Right lung (tissue), 5 donors: ENCODE results near the gene MCEMP1. TPM values are rescaled to one million over a fixed set of nuclear protein-coding genes. Genes with fewer than 3 reads are reported as not detected.

Experiments used
- DNase-seq, 2 donors: peaks; one replicate each; pipeline ENCODE4 v3.0.0-alpha.2; 2013
- polyA plus RNA-seq, 5 donors: library from polyadenylated mRNA; unstranded; fragments of 120-200 nt; gene quantifications; one replicate each; pipeline versions ENCODE4 v1.2.1 to v1.2.3, GENCODE V29; 2013; ENCODE audit warnings: inconsistent platforms in 1 of 5, low replicate concordance in 1 of 5; ENCODE audit not compliant: insufficient read length in 5 of 5, insufficient read depth in 1 of 5

MCEMP1 gene
- polyA plus RNA-seq, 5 donors, result 0.25 to 1.1 (median 0.63) TPM

- DNase-seq, result no peak
Observed at GRCh38 chr19:7692417-7693088, 15.7 kb downstream of the MCEMP1 start.

DNA sequence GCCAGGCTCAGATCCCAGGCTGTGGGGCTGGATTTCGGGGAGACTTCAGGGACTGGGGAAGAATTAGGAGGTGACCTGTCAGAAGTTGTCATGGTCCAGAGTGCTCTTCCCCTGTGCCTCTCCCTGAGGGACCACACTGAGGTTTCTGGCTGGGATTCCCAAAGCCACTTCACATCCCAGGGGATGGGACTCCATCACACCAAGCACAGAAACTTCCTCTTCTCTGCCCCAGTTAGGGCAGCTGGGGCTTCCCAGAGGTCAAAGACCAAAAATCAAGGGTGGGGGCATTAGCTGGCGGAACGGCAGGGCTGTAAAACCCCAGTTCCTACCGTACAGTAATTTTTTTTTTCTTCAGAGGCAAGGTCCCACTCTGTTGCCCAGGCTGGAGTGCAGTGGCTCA is 17.6 kb downstream of the MCEMP1 start:
- no peak for DNase-seq

DNA sequence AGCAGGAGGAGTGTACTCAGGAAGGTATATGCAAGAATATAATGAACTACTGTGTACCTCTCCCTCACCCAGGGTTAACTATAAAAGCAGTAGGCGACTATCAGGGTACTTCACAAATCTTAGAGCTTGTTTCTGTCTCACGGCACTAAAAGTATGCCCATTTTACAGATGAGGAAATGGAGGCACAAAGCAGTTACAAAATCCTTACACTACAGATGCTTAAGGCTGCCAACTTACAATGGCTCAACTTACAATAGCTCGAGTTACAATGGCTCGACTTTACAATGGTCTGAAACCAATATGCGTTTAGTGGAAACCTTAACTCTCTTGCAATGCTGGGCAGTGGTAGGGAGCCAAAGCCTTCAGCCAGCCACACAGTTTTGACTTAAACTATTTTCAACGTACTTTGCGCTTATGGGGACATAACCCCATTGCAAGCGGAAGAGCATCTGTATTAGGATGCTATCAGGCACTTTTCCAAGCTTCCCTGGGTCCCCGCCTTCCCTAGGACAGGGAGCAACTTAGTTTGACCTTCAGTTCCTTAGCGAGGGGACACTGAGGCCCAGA is 20.9 kb downstream of the MCEMP1 start:
- no peak for DNase-seq

DNA sequence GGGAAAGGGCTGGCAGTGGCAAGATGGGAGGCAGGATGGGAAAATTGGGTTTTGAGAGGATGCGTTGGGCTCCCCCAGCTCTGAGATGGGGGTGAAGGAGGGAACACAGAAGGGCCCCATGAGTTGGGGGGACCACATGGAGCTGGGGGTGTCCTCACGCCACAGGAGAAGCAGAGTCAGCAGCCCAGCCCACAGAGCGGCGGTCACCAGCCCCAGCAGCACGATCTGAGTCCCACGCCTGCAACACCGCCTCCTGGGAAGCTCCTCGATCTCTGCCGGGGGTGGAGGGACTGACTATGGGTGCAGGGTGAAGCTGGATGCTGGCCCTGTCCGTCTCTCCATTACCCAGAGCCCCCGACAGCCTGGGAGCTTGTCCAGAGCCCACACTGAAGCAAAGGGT is 21.7 kb downstream of the MCEMP1 start:
- no peak for DNase-seq

GRCh38 chr19:7699003-7699402 is 22.1 kb downstream of the MCEMP1 start:
- DNase-seq, result no peak

DNA sequence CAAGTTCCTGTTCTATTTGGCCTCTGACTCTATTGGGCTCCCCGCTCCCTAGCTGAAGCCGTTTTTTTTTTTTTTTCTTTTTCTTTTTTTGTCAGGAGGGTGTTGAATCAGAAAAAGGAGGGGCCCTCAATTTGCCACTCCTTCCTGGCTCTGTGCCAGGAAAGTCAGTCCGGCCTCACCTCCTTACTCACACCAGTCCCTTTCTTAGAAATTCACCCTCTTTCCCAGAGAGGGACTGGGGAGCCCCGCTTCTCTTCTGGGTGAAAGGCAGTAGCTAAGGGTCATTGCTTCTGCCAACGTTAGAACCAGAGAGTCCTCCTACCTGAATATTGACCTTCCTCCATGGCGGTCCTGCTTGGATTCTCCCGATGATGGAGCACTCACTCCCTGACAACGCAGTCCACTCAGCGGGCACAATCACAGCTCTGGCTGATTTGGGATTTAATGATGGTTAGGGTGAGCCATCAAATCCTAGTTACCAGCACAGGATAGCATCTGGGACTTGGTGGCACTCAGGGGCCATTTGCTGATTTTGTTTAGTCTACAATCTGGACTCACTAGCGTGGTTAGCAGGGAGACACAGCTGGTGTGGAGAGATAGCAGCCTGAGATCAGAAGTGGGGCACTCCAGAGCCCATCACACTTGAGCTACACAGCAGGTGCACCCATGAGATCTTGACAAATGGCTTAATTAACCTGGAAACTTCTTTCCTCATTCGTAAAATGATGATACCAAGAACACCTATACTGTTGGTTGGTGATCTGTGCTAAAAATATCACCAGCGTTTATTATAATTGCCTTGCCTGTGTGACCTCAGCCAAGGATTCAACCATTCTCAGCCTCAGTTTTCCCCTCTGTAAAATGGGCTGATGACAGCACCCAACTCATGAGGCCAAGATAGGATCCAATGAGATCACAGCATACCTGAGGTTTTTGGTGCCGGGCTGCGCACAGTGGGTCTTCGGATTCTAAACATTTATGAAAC is 22.8 kb downstream of the MCEMP1 start:
- DNase-seq, result no peak

GRCh38 chr19:7701049-7701653 is 24.3 kb downstream of the MCEMP1 start:
- DNase-seq, result no peak

DNA sequence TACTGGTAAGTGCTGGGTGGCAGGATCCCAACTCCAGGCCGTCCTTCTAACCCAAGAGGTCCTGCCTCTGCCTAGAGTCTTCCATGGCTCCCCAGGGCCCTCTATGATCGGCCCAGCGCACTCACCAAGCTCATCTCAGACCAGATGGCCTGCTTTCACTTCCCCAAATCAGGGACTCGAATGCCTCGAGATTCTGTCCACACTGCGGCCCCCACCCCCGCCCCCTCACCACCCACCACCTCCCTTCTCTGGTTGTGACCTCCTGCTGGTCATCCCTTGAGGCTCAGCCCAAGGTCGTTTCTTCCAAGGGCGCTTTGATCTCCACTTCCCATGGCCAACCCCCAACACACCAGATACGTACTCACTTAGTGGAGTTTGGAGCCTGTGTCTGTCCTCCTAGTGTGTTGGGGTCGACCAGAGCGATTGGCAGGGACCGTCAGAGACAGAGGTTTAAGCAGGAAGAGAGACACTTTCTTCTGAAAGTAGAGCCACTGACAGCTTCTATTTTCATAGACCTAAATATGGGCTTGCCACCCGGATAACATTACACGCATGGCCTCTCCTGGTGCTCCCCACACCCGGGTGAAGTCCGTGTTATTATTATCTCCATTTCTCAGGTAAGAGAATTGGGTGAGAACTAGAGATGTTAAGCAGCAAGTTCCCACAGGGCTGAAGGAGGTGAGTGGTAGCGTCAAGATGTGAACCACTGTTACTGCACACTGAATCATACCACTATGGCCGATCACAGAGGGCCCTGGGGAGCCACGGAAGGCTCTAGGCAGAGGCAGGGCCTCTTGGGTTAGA is 25.0 kb downstream of the MCEMP1 start, which contains the start of gene FCER2:
TSS of gene FCER2 (minus strand) at position 478 of the 804 bp plus-strand sequence. CDS start 2,371 bp downstream, outside the sequence.
- no peak for DNase-seq

- no peak for DNase-seq
Observed at GRCh38 chr19:7703332-7703731, 26.4 kb downstream of the MCEMP1 start.

- DNase-seq, result no peak
Observed at GRCh38 chr19:7704280-7705060, 27.6 kb downstream of the MCEMP1 start.

GRCh38 chr19:7705387-7706187 is 28.7 kb downstream of the MCEMP1 start:
- no peak for DNase-seq

GRCh38 chr19:7706188-7706954 is 29.5 kb downstream of the MCEMP1 start:
- DNase-seq, result no peak

DNA sequence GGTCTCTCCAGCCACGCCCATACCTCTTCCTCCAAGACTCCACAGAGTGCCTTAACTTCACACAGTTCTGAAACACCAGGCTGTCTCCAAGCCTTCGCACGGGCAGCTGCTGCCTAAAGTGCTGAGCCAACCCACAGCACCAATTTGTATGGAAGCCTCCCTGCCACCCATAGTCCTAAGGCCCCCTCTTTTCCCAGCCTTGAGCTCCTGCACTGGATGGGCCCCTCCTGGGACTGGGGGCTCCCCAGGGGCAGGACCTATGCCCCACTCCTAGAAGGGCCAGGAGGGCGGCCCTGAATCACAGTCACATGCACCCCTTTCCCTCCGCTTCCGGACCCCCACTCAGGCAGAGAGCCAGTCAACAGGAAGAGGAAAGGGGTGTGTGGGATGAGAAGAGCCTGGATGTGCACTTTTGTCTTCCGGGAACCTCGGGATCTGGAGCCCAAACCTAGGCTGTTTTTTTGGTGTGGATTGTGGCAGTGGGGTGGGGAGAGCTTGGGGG is 30.1 kb downstream of the MCEMP1 start:
- no peak for DNase-seq

DNA sequence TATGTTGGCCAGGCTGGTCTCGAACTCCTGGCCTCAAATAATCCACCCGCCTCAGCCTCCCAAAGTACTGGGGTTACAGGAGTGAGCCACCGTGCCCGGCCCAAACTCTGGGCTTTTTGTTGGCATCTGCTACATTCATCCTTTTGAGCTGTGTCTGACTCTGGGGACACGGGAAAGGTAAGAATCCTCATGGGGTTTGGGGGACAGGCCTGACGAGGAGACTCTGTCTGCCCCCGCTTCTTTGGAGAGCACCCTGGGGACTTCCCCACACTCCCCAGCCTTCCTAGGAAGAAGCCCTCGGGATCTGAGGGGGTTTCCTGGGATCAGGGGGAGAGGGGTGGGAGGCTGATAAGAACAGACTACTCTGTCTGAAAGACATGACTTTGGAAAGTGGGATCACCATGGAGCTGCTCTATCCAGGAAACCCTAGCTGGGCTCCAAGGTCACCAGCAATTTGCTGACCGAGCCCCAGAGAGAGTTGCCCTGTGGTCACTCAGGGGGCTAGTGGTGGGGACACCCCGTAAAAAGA is 33.1 kb downstream of the MCEMP1 start:
- no peak for DNase-seq

GRCh38 chr19:7710616-7711015 is 33.7 kb downstream of the MCEMP1 start:
- DNase-seq, result no peak

DNA sequence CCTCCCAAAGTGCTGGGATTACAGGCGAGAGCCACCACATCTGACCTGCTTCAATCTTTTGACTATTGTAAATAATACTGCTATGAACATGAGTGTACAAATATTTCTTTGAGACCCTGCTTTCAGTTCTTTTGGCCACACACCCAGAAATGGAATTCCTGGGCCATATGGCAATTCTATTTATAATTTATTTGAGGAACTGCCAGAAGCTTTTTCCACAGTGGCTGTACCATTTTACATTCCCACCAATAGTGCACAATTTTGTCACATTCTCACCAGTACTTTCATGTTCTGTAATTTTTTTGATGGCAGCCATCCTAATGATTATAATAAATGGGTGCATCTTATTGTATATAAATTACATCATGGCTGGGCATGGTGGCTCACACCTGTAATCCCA is 38.8 kb downstream of the MCEMP1 start:
- DNase-seq, result no peak

GRCh38 chr19:7716762-7717161 is 39.9 kb downstream of the MCEMP1 start:
- DNase-seq, result no peak

DNA sequence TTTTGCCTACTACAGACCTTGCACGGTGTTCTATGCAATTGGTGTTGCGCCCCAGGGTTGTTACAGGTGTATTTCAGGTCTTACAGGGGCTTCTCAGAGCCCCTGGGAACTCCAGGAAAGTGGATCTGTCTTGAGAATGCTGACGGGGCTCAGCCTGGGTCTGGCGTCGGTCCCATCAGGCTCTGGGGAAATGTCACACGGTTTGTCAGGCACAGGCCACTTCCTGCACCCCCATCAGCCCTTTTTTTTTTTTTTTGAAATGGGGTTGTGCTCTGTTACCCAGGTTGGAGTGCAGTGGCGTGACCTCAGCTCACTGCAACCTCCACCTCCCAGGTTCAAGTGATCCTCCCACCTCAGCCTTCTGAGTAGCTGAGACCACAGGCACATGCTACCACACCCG is 41.8 kb downstream of the MCEMP1 start:
- no peak for DNase-seq
